ENCODE results near the gene HTRA3. TPM values are rescaled to one million over a fixed set of nuclear protein-coding genes. Genes with fewer than 3 reads are reported as not detected.

Gene HTRA3
- total and polyA plus RNA-seq, 2 of the 4 experiments (the other 2 are of a cell fraction), result 1.3 to 9.5 TPM

DNA sequence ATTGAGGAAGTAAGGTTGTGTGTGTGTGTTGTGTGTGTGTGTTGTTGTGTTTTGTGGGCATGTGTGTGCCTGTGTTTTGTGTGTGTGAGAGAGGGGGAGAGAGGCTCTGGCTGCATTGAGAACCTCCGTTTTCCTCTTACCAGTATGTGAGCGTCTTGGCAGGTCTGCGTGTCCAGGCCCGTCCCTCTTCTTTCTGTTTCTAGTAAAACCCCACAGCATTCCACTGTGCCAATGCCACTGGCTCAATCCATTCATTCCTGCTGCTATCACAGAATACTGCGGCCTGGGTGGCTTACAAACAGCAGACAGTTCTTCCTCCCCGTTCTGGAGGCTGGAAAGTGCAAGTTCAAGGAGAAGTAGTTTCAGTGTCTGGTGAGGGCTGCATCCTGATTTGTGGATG, 15.5 kb upstream of the HTRA3 start:
- H3K4ac ChIP-seq (ENCODE audit: low read depth, low read length), result no peak overlapping the region
- no peaks in the 10 kb centered on the region for H3K36me3 ChIP-seq (ENCODE audit: control insufficient read depth, insufficient read depth, low read length)
- no CpG with 5 or more reads among the region's 6 CpGs for WGBS, 2 experiments (ENCODE audit: extremely low coverage in 2 of 2, insufficient read length in 1 of 2)
- dilution Hi-C loops (cut with HindIII; ENCODE audit: low sequenced_read_pairs, unreplicated experiment) (no loop called here), intact Hi-C loops (cut with micrococcal nuclease) (no loop called here), in situ Hi-C loops (cut with MboI; ENCODE audit: low sequenced_read_pairs) (no loop called here)
- H2BK20ac ChIP-seq (ENCODE audit: low read depth, low read length), result no peak overlapping the region
- H3K27ac ChIP-seq (ENCODE audit: insufficient read depth, low read length), result no peak overlapping the region
- CTCF ChIA-PET, result no interaction called here
- ATAC-seq (ENCODE audit: low read depth) (no peak), DNase-seq (no peak)
- H3K9me1 ChIP-seq (ENCODE audit: insufficient read depth, low read length), result no peaks in the 10 kb centered on the region; the same call in 1 of the 2 replicates
- no peak overlapping the region for H4K5ac ChIP-seq (ENCODE audit: low read depth, low read length)
- no peak overlapping the region for H4K8ac ChIP-seq (ENCODE audit: low read depth in 2 of 2, low read length in 2 of 2)
- H3K4me2 ChIP-seq (ENCODE audit: low read depth, low read length), result no peak overlapping the region
- no peak overlapping the region for H2BK15ac ChIP-seq (ENCODE audit: low read depth, low read length)
- H3K9me3 ChIP-seq (ENCODE audit: control insufficient read depth, insufficient read depth, low read length), result no peaks in the 10 kb centered on the region
- H3K4me1 ChIP-seq (ENCODE audit: control insufficient read depth, insufficient read depth, low read length), result peaks cover 7% of the 10 kb centered on the region; the same call in 1 of the 2 replicates
- POLR2A ChIA-PET (ENCODE audit: unreplicated experiment), result no interaction called here
- H2BK5ac ChIP-seq (ENCODE audit: low read depth, low read length, poor library complexity, severe bottlenecking), result no peak overlapping the region
- TF ChIP-seq, protein P1, sequence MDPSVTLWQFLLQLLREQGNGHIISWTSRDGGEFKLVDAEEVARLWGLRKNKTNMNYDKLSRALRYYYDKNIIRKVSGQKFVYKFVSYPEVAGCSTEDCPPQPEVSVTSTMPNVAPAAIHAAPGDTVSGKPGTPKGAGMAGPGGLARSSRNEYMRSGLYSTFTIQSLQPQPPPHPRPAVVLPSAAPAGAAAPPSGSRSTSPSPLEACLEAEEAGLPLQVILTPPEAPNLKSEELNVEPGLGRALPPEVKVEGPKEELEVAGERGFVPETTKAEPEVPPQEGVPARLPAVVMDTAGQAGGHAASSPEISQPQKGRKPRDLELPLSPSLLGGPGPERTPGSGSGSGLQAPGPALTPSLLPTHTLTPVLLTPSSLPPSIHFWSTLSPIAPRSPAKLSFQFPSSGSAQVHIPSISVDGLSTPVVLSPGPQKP (IDR thresholded peaks at IDR 0.05; ENCODE audit: borderline replicate concordance, low read depth, low read length), result no peak
- no peak for TF ChIP-seq CHD1 (IDR thresholded peaks at IDR 0.05; ENCODE audit: low read depth, low read length)
- TF ChIP-seq MAZ (IDR thresholded peaks at IDR 0.05; ENCODE audit: borderline replicate concordance, low read depth, low read length), result no peak
- no peak for TF ChIP-seq RCOR1 (IDR thresholded peaks at IDR 0.05; ENCODE audit: insufficient replicate concordance, low read length)
- TF ChIP-seq CEBPB (IDR thresholded peaks at IDR 0.05; ENCODE audit: low read depth, low read length), result no peak
- no peak for TF ChIP-seq SMC3 (IDR thresholded peaks at IDR 0.05; ENCODE audit: low read depth, low read length)
- TF ChIP-seq, protein P2, sequence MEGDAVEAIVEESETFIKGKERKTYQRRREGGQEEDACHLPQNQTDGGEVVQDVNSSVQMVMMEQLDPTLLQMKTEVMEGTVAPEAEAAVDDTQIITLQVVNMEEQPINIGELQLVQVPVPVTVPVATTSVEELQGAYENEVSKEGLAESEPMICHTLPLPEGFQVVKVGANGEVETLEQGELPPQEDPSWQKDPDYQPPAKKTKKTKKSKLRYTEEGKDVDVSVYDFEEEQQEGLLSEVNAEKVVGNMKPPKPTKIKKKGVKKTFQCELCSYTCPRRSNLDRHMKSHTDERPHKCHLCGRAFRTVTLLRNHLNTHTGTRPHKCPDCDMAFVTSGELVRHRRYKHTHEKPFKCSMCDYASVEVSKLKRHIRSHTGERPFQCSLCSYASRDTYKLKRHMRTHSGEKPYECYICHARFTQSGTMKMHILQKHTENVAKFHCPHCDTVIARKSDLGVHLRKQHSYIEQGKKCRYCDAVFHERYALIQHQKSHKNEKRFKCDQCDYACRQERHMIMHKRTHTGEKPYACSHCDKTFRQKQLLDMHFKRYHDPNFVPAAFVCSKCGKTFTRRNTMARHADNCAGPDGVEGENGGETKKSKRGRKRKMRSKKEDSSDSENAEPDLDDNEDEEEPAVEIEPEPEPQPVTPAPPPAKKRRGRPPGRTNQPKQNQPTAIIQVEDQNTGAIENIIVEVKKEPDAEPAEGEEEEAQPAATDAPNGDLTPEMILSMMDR (conservative IDR thresholded peaks at IDR 0.05; ENCODE audit: low read depth, low read length), result no peak
- TF ChIP-seq BHLHE40 (IDR thresholded peaks at IDR 0.05; ENCODE audit: low read depth, low read length), result no peak
- no peak for TF ChIP-seq POLR2A (IDR thresholded peaks at IDR 0.05; ENCODE audit: low read depth, low read length)
- TF ChIP-seq RFX5 (IDR thresholded peaks at IDR 0.05; ENCODE audit: low read depth, low read length), result no peak
- TF ChIP-seq NFE2L2 (IDR thresholded peaks at IDR 0.05; ENCODE audit: low read depth, low read length), result no peak
- no peak for TF ChIP-seq RAD21 (IDR thresholded peaks at IDR 0.05; ENCODE audit: low read length)
- no peak overlapping the region for H3K14ac ChIP-seq (replicated peaks; ENCODE audit: low read depth, low read length)
- H2BK120ac ChIP-seq (ENCODE audit: low read depth, low read length), result no peak overlapping the region
- H4K91ac ChIP-seq (ENCODE audit: insufficient read depth, low read depth, low read length), result no peak overlapping the region
- no peak overlapping the region for H3K56ac ChIP-seq (ENCODE audit: extremely low read depth, insufficient read depth, low read length)
- no peak overlapping the region for H2AFZ ChIP-seq (replicated peaks; ENCODE audit: low read length, poor library complexity)
- no peak overlapping the region for H2AK9ac ChIP-seq (replicated peaks; ENCODE audit: low read depth, low read length, poor library complexity)
- no peaks in the 10 kb centered on the region; the same call in 1 of the 2 replicates for H4K20me1 ChIP-seq (ENCODE audit: insufficient read depth, low read length)
- H3K4me3 ChIP-seq (ENCODE audit: insufficient read depth, low read depth, low read length), result no peak overlapping the region
- H3K79me1 ChIP-seq (ENCODE audit: low read depth in 1 of 2, low read length in 2 of 2), result no peaks in the 10 kb centered on the region
- H2AK5ac ChIP-seq (ENCODE audit: low read depth, low read length), result no peak overlapping the region; the same call in 1 of the 2 replicates
- no peak overlapping the region for H3K18ac ChIP-seq (ENCODE audit: low read depth, low read length)
- H3K9ac ChIP-seq (ENCODE audit: low read depth, low read length), result no peak overlapping the region
- H3K23ac ChIP-seq (ENCODE audit: low read depth, low read length), result no peak overlapping the region
- BruUV-seq (replicated peaks), result no TSS peak
- peaks cover 5% of the 10 kb centered on the region; the same call in 1 of the 2 replicates for H3K27me3 ChIP-seq (ENCODE audit: control insufficient read depth, insufficient read depth, low read length)

Data from IMR-90 (cell line).